ENCODE data around the gene EFCAB5. TPM values are rescaled to one million over a fixed set of nuclear protein-coding genes. Genes with fewer than 3 reads are reported as not detected.

EFCAB5 gene
- total and polyA plus RNA-seq, 2 of the 13 experiments (the other 11 are each of a cell fraction or from before 2014, with no cell fraction given), result 0.15 TPM; not detected in 1

DNA sequence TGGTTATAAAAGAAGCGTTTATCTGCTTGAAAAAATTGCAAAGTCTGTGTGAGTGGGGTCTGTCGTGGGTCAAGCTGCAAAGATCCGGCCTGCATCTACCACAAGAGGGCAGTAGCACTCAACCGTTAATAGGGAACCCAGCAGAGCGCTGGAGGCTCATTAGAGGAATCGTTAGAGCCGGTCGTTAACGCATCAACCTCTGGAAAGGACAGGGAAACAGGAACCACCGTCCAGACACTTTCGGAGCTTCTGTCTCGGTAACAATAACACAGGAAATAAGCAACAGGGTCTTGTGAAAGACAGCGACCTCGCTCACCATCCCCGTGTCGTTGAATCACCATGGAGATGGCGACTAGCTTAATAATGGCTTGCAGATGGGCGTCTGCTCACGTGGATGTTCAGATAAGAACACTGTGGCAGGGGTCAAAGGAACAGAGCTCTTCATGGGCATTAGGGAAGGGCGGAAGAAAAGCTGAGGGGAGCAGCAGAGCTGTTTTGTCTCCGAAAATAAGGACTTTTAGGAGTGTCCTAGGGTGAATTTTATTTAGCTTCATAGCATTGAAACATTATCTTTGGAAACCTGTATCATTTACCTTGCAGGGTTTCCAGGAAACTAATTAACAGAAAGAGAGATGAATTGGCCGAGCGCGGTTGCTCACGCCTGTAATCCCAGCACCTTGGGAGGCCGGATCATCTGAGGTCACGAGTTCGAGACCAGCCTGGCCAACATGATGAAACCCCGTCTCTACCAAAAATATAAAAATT is 163.3 kb downstream of the EFCAB5 start (continued):
- no peak for TF ChIP-seq ZHX2 (IDR thresholded peaks at IDR 0.05; ENCODE audit: low read depth)
- no peak for TF ChIP-seq ZHX2 (CRISPR knock-in tag; IDR thresholded peaks at IDR 0.05; ENCODE audit: borderline replicate concordance)
- no peak; the same call in 1 of the 2 replicates for TF ChIP-seq ZNF788 (CRISPR knock-in tag; IDR thresholded peaks at IDR 0.05; ENCODE audit: borderline replicate concordance)
- TF ChIP-seq ZSCAN20 (CRISPR knock-in tag; IDR thresholded peaks at IDR 0.05; ENCODE audit: borderline replicate concordance), result no peak
- TF ChIP-seq POLR2A (IDR thresholded peaks at IDR 0.05; ENCODE audit: insufficient read depth in 1 of 2, low read depth in 2 of 2, low read length in 2 of 2), result peak in 1 of 2 experiments; percentile 46; a peak in 1 of 4 replicates
- no peak for TF ChIP-seq ATF1 (CRISPR knock-in tag; IDR thresholded peaks at IDR 0.05)
- TF ChIP-seq FOXK2 (IDR thresholded peaks at IDR 0.05), result peak; percentile 74
- TF ChIP-seq AHDC1 (CRISPR knock-in tag; IDR thresholded peaks at IDR 0.05; ENCODE audit: borderline replicate concordance), result no peak
- no peak for TF ChIP-seq MATR3 (CRISPR knock-in tag; IDR thresholded peaks at IDR 0.05)
- no peak for TF ChIP-seq KLF11 (CRISPR knock-in tag; IDR thresholded peaks at IDR 0.05)
- TF ChIP-seq MLLT10 (CRISPR knock-in tag; IDR thresholded peaks at IDR 0.05), result no peak
- TF ChIP-seq ZNF441 (CRISPR knock-in tag; IDR thresholded peaks at IDR 0.05; ENCODE audit: borderline replicate concordance), result no peak
- TF ChIP-seq SMARCE1 (IDR thresholded peaks at IDR 0.05; ENCODE audit: borderline replicate concordance), result no peak
- TF ChIP-seq, protein P1, sequence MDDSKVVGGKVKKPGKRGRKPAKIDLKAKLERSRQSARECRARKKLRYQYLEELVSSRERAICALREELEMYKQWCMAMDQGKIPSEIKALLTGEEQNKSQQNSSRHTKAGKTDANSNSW (CRISPR knock-in tag; IDR thresholded peaks at IDR 0.05; ENCODE audit: borderline replicate concordance), result no peak
- no peak for TF ChIP-seq MAZ (IDR thresholded peaks at IDR 0.05; ENCODE audit: borderline replicate concordance, low read depth, low read length)
- no peak for TF ChIP-seq MAZ (CRISPR knock-in tag; IDR thresholded peaks at IDR 0.05; ENCODE audit: low read depth)
- TF ChIP-seq SMAD3 (CRISPR knock-in tag; IDR thresholded peaks at IDR 0.05), result peak; percentile 18; the same call in 1 of the 2 replicates
- TF ChIP-seq, protein P2, sequence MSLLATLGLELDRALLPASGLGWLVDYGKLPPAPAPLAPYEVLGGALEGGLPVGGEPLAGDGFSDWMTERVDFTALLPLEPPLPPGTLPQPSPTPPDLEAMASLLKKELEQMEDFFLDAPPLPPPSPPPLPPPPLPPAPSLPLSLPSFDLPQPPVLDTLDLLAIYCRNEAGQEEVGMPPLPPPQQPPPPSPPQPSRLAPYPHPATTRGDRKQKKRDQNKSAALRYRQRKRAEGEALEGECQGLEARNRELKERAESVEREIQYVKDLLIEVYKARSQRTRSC (CRISPR knock-in tag; IDR thresholded peaks at IDR 0.05; ENCODE audit: low read depth), result no peak
- TF ChIP-seq CHCHD3 (CRISPR knock-in tag; IDR thresholded peaks at IDR 0.05), result no peak
